ENCODE results near the gene GARIN5A.
A peak's percentile ranks its signal among the peaks of the same experiment; 100 is the strongest.

DNA sequence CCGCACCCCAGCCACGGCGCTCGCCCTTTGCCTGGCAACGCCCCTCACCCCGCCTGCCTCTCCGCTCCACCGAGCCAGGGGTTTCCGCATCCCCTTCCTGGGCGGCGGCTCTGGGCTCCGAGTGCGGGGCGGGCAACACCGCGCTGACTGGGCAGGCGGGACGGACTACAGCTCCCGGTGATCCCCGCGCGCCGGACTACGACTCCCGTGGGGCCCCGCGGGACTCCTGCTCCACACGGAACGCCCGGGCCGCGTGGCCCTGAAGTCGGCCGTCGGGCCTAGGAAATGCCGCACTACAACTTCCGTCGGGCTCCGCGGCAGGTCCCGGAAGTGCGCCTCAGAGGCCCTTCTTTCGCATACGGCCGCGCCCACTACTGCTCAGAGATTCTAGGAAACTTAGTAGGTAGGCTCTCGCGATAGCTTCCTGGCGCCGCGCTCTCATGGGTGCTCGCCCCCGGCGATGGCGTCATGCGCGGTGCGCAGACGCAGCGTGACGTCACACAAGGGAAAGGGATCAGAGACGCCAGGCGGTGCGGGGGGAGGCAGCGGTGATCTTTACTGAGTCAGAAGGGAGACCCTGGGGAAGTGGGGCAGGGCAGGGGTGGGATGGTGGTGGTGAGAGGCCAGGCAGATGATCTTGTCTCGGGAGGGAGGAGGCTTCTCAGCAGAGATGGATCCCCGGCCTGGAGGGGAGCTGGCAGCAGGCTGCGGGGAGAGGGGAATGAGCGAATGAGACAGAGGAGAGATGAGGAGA lies 34.6 kb upstream of the GARIN5A start, which contains the start of gene JOSD2:
- TF ChIP-seq RFX5 (IDR thresholded peaks at IDR 0.05; ENCODE audit: borderline replicate concordance, low read depth, low read length): 0 out of 2 replicates have a peak, but pooled peaks have one; percentile 28
- TF ChIP-seq RXRA (IDR thresholded peaks at IDR 0.05; ENCODE audit: insufficient read depth, low read depth, low read length): no peak
- TF ChIP-seq EGR1 (IDR thresholded peaks at IDR 0.05; ENCODE audit: borderline replicate concordance, low read depth, low read length): peak; percentile 60; the same call in 1 of the 2 replicates
- TF ChIP-seq ZNF274 (IDR thresholded peaks at IDR 0.05; ENCODE audit: borderline replicate concordance, extremely low read depth, low read length): no peak
- TF ChIP-seq EZH2 (IDR thresholded peaks at IDR 0.05; ENCODE audit: low read depth, low read length, severe bottlenecking): no peak
- TF ChIP-seq, protein P1, sequence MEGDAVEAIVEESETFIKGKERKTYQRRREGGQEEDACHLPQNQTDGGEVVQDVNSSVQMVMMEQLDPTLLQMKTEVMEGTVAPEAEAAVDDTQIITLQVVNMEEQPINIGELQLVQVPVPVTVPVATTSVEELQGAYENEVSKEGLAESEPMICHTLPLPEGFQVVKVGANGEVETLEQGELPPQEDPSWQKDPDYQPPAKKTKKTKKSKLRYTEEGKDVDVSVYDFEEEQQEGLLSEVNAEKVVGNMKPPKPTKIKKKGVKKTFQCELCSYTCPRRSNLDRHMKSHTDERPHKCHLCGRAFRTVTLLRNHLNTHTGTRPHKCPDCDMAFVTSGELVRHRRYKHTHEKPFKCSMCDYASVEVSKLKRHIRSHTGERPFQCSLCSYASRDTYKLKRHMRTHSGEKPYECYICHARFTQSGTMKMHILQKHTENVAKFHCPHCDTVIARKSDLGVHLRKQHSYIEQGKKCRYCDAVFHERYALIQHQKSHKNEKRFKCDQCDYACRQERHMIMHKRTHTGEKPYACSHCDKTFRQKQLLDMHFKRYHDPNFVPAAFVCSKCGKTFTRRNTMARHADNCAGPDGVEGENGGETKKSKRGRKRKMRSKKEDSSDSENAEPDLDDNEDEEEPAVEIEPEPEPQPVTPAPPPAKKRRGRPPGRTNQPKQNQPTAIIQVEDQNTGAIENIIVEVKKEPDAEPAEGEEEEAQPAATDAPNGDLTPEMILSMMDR (IDR thresholded peaks at IDR 0.05; ENCODE audit: control extremely low read depth in 1 of 3, insufficient read depth in 1 of 3, low read depth in 1 of 3, low read length in 3 of 3): no peak; a peak in 1 of 4 replicates
- peak; percentile 73; the same call in 1 of the 2 replicates for TF ChIP-seq GTF2F1 (IDR thresholded peaks at IDR 0.05; ENCODE audit: borderline replicate concordance, low read depth, low read length)
- no peak for TF ChIP-seq TAF1 (IDR thresholded peaks at IDR 0.05; ENCODE audit: low read depth, low read length)
- TF ChIP-seq CBX8 (IDR thresholded peaks at IDR 0.05; ENCODE audit: borderline replicate concordance, low read depth, low read length): no peak
